ENCODE data around the gene REN. TPM values are rescaled to one million over a fixed set of nuclear protein-coding genes. Genes with fewer than 3 reads are reported as not detected.

Gene REN
- total RNA-seq, 1 donor from 2014 or later, result not detected

GRCh38 chr1:204149107-204149506, 17.0 kb downstream of the REN start:
- no peak overlapping the region for H3K27ac Mint-ChIP-seq
- no peak for DNase-seq (ENCODE audit: low spot score, unreplicated experiment)
- H3K27me3 Mint-ChIP-seq, result peaks cover 14% of the 10 kb centered on the region
- TF ChIP-seq CTCF (IDR thresholded peaks at IDR 0.05; ENCODE audit: unreplicated experiment), result no peak
- no peaks in the 10 kb centered on the region for H3K9me3 Mint-ChIP-seq (ENCODE audit: low read depth)
- H3K36me3 Mint-ChIP-seq (ENCODE audit: insufficient read depth), result peaks cover 4% of the 10 kb centered on the region
- H3K4me3 Mint-ChIP-seq (ENCODE audit: low read depth), result no peak overlapping the region
- peaks cover 5% of the 10 kb centered on the region for H3K4me1 Mint-ChIP-seq (ENCODE audit: low read depth)

GRCh38 chr1:204147406-204148383, 18.4 kb downstream of the REN start:
- peaks cover 10% of the 10 kb centered on the region for H3K4me1 Mint-ChIP-seq (ENCODE audit: low read depth)
- no peaks in the 10 kb centered on the region for H3K9me3 Mint-ChIP-seq (ENCODE audit: low read depth)
- no peak for DNase-seq (ENCODE audit: low spot score, unreplicated experiment)
- H3K27me3 Mint-ChIP-seq, result peaks cover 9% of the 10 kb centered on the region
- peaks cover 4% of the 10 kb centered on the region for H3K36me3 Mint-ChIP-seq (ENCODE audit: insufficient read depth)
- no peak overlapping the region for H3K4me3 Mint-ChIP-seq (ENCODE audit: low read depth)
- no peak overlapping the region for H3K27ac Mint-ChIP-seq
- TF ChIP-seq CTCF (IDR thresholded peaks at IDR 0.05; ENCODE audit: unreplicated experiment), result no peak

GRCh38 chr1:204146965-204147364, 19.2 kb downstream of the REN start:
- TF ChIP-seq CTCF (IDR thresholded peaks at IDR 0.05; ENCODE audit: unreplicated experiment), result no peak
- Mint-ChIP-seq H3K27ac (no peak overlapping the region), H3K27me3 (peaks cover 9% of the 10 kb centered on the region), H3K9me3 (ENCODE audit: low read depth) (no peaks in the 10 kb centered on the region), H3K36me3 (ENCODE audit: insufficient read depth) (peaks cover 4% of the 10 kb centered on the region), H3K4me3 (ENCODE audit: low read depth) (no peak overlapping the region), H3K4me1 (ENCODE audit: low read depth) (peaks cover 17% of the 10 kb centered on the region)
- no peak for DNase-seq (ENCODE audit: low spot score, unreplicated experiment)

- DNase-seq (ENCODE audit: low spot score, unreplicated experiment), result no peak
- Mint-ChIP-seq H3K27ac (no peak overlapping the region), H3K4me3 (ENCODE audit: low read depth) (no peak overlapping the region), H3K36me3 (ENCODE audit: insufficient read depth) (peaks cover 4% of the 10 kb centered on the region), H3K4me1 (ENCODE audit: low read depth) (peaks cover 23% of the 10 kb centered on the region), H3K27me3 (peaks cover 9% of the 10 kb centered on the region), H3K9me3 (ENCODE audit: low read depth) (no peaks in the 10 kb centered on the region)
- TF ChIP-seq CTCF (IDR thresholded peaks at IDR 0.05; ENCODE audit: unreplicated experiment), result no peak
Observed at GRCh38 chr1:204146309-204146708, 19.8 kb downstream of the REN start.

- Mint-ChIP-seq H3K36me3 (ENCODE audit: insufficient read depth) (peaks cover 7% of the 10 kb centered on the region), H3K27me3 (peaks cover 5% of the 10 kb centered on the region), H3K4me1 (ENCODE audit: low read depth) (peaks cover 23% of the 10 kb centered on the region), H3K9me3 (ENCODE audit: low read depth) (no peaks in the 10 kb centered on the region), H3K4me3 (ENCODE audit: low read depth) (no peak overlapping the region), H3K27ac (no peak overlapping the region)
- TF ChIP-seq CTCF (IDR thresholded peaks at IDR 0.05; ENCODE audit: unreplicated experiment), result no peak
- no peak for DNase-seq (ENCODE audit: low spot score, unreplicated experiment)
Observed at GRCh38 chr1:204145033-204145504, 21.1 kb downstream of the REN start.
